SKM-1 treated with dmso at 0.1 percent for 144 hours (cell line): ENCODE data around the gene ARID1B.

ENCODE experiments used
- DNase-seq: peaks from one replicate; lab custom pipeline; 2025; ENCODE audit not compliant: unreplicated experiment; lab: John Stamatoyannopoulos, UW

ARID1B gene

GRCh38 chr6:157091856-157092460 lies 314.8 kb downstream of the ARID1B start:
- DNase-seq, result no peak

- no peak for DNase-seq
Measured at GRCh38 chr6:157092736-157093135, 315.6 kb downstream of the ARID1B start.

- no peak for DNase-seq
Measured at GRCh38 chr6:157093536-157093935, 316.4 kb downstream of the ARID1B start.

GRCh38 chr6:157094038-157094437 lies 316.9 kb downstream of the ARID1B start:
- no peak for DNase-seq

GRCh38 chr6:157095084-157095483 lies 317.9 kb downstream of the ARID1B start:
- DNase-seq, result no peak

- DNase-seq, result no peak
Measured at GRCh38 chr6:157095569-157095968, 318.4 kb downstream of the ARID1B start.

- DNase-seq, result no peak
Measured at GRCh38 chr6:157096105-157096504, 318.9 kb downstream of the ARID1B start.

- no peak for DNase-seq
Measured at GRCh38 chr6:157096522-157096921, 319.3 kb downstream of the ARID1B start.

- DNase-seq, result no peak
Measured at GRCh38 chr6:157097255-157097955, 320.2 kb downstream of the ARID1B start.

- DNase-seq, result no peak
Measured at GRCh38 chr6:157098999-157099398, 321.8 kb downstream of the ARID1B start.

GRCh38 chr6:157099912-157100593 lies 322.9 kb downstream of the ARID1B start:
- DNase-seq, result no peak

DNA sequence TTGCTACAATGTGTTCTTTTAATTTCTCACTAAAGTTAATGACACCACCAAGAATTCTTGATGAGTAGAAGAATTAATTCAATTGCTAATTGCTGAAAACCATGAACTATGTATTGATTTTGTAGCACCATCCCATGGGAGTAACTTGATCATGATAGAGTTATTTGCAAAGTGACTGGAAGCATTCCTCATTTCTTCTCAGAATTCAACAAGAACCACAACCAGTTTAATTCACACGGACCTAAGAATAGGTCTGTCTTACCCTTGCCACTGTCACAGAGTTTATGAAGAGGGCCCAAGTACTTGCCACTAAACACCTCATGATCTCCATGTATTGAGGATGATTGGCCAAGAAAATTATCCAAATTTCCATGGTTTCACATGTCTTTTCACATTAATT lies 324.0 kb downstream of the ARID1B start:
- DNase-seq, result no peak

DNA sequence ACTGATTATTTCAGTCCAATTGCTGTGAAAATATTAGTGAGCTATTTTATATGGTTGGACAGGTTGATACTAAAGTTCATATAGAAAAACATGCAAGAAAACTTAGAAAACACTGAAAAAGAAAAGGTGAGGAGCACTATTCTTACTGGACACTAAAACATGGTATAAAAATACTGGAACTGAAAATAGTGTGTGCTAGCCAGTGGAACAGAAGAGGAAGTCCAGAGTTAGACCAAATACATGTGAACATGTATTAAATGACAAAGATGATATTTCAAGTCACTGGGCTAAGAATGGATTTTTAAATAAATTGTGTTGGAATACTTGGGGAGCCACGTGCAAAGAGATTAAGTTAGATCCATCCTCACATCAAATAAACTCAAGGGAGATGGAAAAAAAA lies 327.6 kb downstream of the ARID1B start:
- DNase-seq, result no peak

GRCh38 chr6:157106487-157106886 lies 329.3 kb downstream of the ARID1B start:
- DNase-seq, result no peak

DNA sequence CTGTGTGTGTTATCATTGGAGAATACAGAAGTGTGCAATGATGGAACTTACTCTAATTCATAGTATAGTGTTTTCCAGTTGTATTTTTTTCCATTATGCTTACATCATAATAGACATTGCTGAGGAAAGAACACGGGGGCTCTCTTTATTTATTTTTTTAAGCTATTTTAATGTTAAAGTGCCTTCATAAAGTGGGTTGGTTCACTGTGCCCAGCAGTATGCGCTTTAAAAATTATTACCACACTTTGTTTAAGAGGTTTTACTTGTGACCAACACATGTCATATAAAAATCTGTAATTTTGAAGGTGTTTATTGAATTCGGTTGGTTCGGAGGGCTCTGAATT lies 330.4 kb downstream of the ARID1B start:
- no peak for DNase-seq

- no peak for DNase-seq
Measured at GRCh38 chr6:157107915-157108651, 330.9 kb downstream of the ARID1B start.

- DNase-seq, result no peak
Measured at GRCh38 chr6:157108923-157109322, 331.7 kb downstream of the ARID1B start.

DNA sequence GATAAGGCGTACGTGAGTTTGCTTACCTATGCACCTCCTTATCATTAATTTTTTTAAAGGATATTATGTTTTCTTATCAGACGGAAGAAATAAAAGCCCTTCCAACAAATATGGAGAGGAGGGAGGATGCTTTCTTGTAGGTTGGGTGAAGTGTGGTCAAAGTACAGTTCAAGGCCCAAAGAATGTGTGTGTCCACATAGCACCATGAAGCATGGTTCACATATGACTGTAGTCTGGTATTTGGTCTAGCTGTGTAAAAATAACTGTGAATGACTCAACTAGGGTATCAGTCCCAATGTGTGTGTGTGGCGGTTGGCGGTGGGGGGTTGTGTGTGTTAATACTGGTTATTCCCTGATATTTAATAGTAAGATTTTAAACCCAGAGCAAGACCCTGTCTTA lies 333.4 kb downstream of the ARID1B start:
- no peak for DNase-seq

GRCh38 chr6:157113389-157113788 lies 336.2 kb downstream of the ARID1B start:
- DNase-seq, result no peak

- DNase-seq, result no peak
Measured at GRCh38 chr6:157116426-157116825, 339.2 kb downstream of the ARID1B start.

- DNase-seq, result no peak
Measured at GRCh38 chr6:157117431-157118095, 340.4 kb downstream of the ARID1B start.
